Muscle layer of colon (tissue), 2 donors: ENCODE results near the gene SLC35F5.
"Not testable (repeated sequence)": the region's sequence is repeated elsewhere in the genome, so short reads cannot be mapped to it uniquely, and the experiment has no call there.

Experiments
- H3K27ac ChIP-seq: one replicate; pipeline ENCODE4 v1.7.0; 2013; ENCODE audit warnings: low read depth, mild to moderate bottlenecking, low read length, moderate library complexity
- H3K27me3 ChIP-seq, 2 donors: one replicate each; pipeline ENCODE4 v1.7.0; 2013; ENCODE audit warnings: low read length in 2 of 2, mild to moderate bottlenecking in 2 of 2; ENCODE audit not compliant: insufficient read depth in 2 of 2, control insufficient read depth in 1 of 2
- H3K36me3 ChIP-seq: one replicate; pipeline ENCODE4 v1.7.0; 2013; ENCODE audit warnings: mild to moderate bottlenecking, low read length; ENCODE audit not compliant: insufficient read depth
- H3K4me1 ChIP-seq: one replicate; pipeline ENCODE4 v1.7.0; 2013; ENCODE audit warnings: mild to moderate bottlenecking, low read length; ENCODE audit not compliant: insufficient read depth
- H3K4me3 ChIP-seq, 2 donors: one replicate each; pipeline ENCODE4 v1.7.0; 2013; ENCODE audit warnings: low read length in 2 of 2, low read depth in 1 of 2, mild to moderate bottlenecking in 1 of 2, moderate library complexity in 1 of 2
- H3K9ac ChIP-seq: one replicate; pipeline ENCODE4 v1.7.0; 2013; ENCODE audit warnings: low read length
- H3K9me3 ChIP-seq: one replicate; pipeline ENCODE4 v1.7.0; 2013; ENCODE audit warnings: mild to moderate bottlenecking, low read length
- donor health status: abdominal sarcoma.
- donor health status: Adenocarcinoma of cecum.

SLC35F5 gene

GRCh38 chr2:113686537-113686936 is 69.9 kb downstream of the SLC35F5 start:
- Histone ChIP-seq H3K9ac (no peak overlapping the region), H3K4me3 (no peak overlapping the region), H3K27me3 (no peaks in the 10 kb centered on the region), H3K36me3 (no peaks in the 10 kb centered on the region), H3K9me3 (no peaks in the 10 kb centered on the region), H3K27ac (no peak overlapping the region), H3K4me1 (no peaks in the 10 kb centered on the region)

GRCh38 chr2:113685471-113685870 is 71.0 kb downstream of the SLC35F5 start:
- Histone ChIP-seq H3K9ac (no peak overlapping the region), H3K36me3 (no peaks in the 10 kb centered on the region), H3K4me3 (no peak overlapping the region), H3K9me3 (no peaks in the 10 kb centered on the region), H3K27ac (no peak overlapping the region), H3K27me3 (no peaks in the 10 kb centered on the region), H3K4me1 (no peaks in the 10 kb centered on the region)

- Histone ChIP-seq H3K4me3 (no peak overlapping the region), H3K4me1 (no peaks in the 10 kb centered on the region), H3K9ac (no peak overlapping the region), H3K9me3 (no peaks in the 10 kb centered on the region), H3K36me3 (no peaks in the 10 kb centered on the region), H3K27me3 (no peaks in the 10 kb centered on the region), H3K27ac (no peak overlapping the region)
Measured at GRCh38 chr2:113679457-113679856, 77.0 kb downstream of the SLC35F5 start.

GRCh38 chr2:113677330-113677729 is 79.1 kb downstream of the SLC35F5 start:
- Histone ChIP-seq H3K9me3 (no peaks in the 10 kb centered on the region), H3K4me3 (no peak overlapping the region), H3K4me1 (no peaks in the 10 kb centered on the region), H3K9ac (no peak overlapping the region), H3K27ac (no peak overlapping the region), H3K36me3 (no peaks in the 10 kb centered on the region), H3K27me3 (no peaks in the 10 kb centered on the region)

- no peaks in the 10 kb centered on the region for H3K36me3 ChIP-seq
- H3K9me3 ChIP-seq: no peaks in the 10 kb centered on the region
- H3K9ac ChIP-seq: no peak overlapping the region
- H3K27me3 ChIP-seq: no peaks in the 10 kb centered on the region
- no peak overlapping the region for H3K4me3 ChIP-seq
- H3K27ac ChIP-seq: no peak overlapping the region
- no peaks in the 10 kb centered on the region for H3K4me1 ChIP-seq
Measured at GRCh38 chr2:113676623-113677266, 79.7 kb downstream of the SLC35F5 start.

GRCh38 chr2:113675875-113676274 is 80.6 kb downstream of the SLC35F5 start:
- H3K9ac ChIP-seq: no peak overlapping the region
- H3K36me3 ChIP-seq: no peaks in the 10 kb centered on the region
- no peak overlapping the region for H3K27ac ChIP-seq
- no peaks in the 10 kb centered on the region for H3K27me3 ChIP-seq
- no peaks in the 10 kb centered on the region for H3K9me3 ChIP-seq
- H3K4me1 ChIP-seq: no peaks in the 10 kb centered on the region
- no peak overlapping the region for H3K4me3 ChIP-seq

- Histone ChIP-seq H3K27ac (no peak overlapping the region), H3K9ac (no peak overlapping the region), H3K4me1 (no peaks in the 10 kb centered on the region), H3K9me3 (no peaks in the 10 kb centered on the region), H3K36me3 (no peaks in the 10 kb centered on the region), H3K4me3 (no peak overlapping the region), H3K27me3 (no peaks in the 10 kb centered on the region)
Measured at GRCh38 chr2:113672326-113672932, 84.0 kb downstream of the SLC35F5 start.

GRCh38 chr2:113669013-113669412 is 87.4 kb downstream of the SLC35F5 start:
- not testable (repeated sequence) for H3K4me1 ChIP-seq, H3K9ac ChIP-seq, H3K36me3 ChIP-seq, H3K27ac ChIP-seq, H3K4me3 ChIP-seq, H3K27me3 ChIP-seq, H3K9me3 ChIP-seq

GRCh38 chr2:113664761-113665533 is 91.5 kb downstream of the SLC35F5 start:
- not testable (repeated sequence) for H3K36me3 ChIP-seq, H3K27ac ChIP-seq

GRCh38 chr2:113663285-113664060 is 93.0 kb downstream of the SLC35F5 start:
- not testable (repeated sequence) for H3K4me1 ChIP-seq, H3K9me3 ChIP-seq, H3K9ac ChIP-seq, H3K36me3 ChIP-seq, H3K4me3 ChIP-seq, H3K27ac ChIP-seq, H3K27me3 ChIP-seq

More at GRCh38 chr2:113664761-113665533, 91.5 kb downstream of the SLC35F5 start:
- not testable (repeated sequence) for H3K9ac ChIP-seq, H3K4me3 ChIP-seq, H3K9me3 ChIP-seq, H3K4me1 ChIP-seq, H3K27me3 ChIP-seq
